ENCODE data around the gene SGSM1. TPM values are rescaled to one million over a fixed set of nuclear protein-coding genes. Genes with fewer than 3 reads are reported as not detected.

SGSM1 gene
- total RNA-seq, 1 experiment from 2014 or later = 4.1 TPM

GRCh38 chr22:24953384-24954113 is 147.5 kb downstream of the SGSM1 start (continued):
- no peak for TF ChIP-seq ESRRA (CRISPR knock-in tag; IDR thresholded peaks at IDR 0.05; ENCODE audit: borderline replicate concordance)

- CTCF ChIA-PET = interaction anchor here (1.0 to 2.4 kb wide), 5 partner anchors 9 to 158 kb away, joined by 3 to 9 read pairs (median 4); no protein-coding TSS in a partner anchor
- peak overlapping the region; percentile 98 for H3K4me3 Mint-ChIP-seq
- 0 out of 2 replicates have a peak overlapping the region, but pooled peaks have one; percentile 11 for H3K27ac Mint-ChIP-seq
- peaks cover 38% of the 10 kb centered on the region for H3K4me1 Mint-ChIP-seq
- no peaks in the 10 kb centered on the region for H3K9me3 Mint-ChIP-seq
- no peak for TF ChIP-seq SP1 (CRISPR knock-in tag; conservative IDR thresholded peaks at IDR 0.05)
- DNase-seq (ENCODE audit: low spot score) (no peak), ATAC-seq (no peak)
- H3K36me3 Mint-ChIP-seq = 0 out of 2 replicates have a peak, but pooled peaks cover 2% of the 10 kb centered on the region
- H3K27me3 Mint-ChIP-seq (ENCODE audit: low read depth) = peaks cover 10% of the 10 kb centered on the region
- POLR2A ChIA-PET = interaction anchor here (0.6 to 1.3 kb wide), 2 partner anchors 10 to 16 kb away, joined by 3 read pairs; no protein-coding TSS in a partner anchor
Measured at GRCh38 chr22:24954114-24954463, 148.1 kb downstream of the SGSM1 start.

GRCh38 chr22:24954856-24955255 is 148.8 kb downstream of the SGSM1 start:
- Mint-ChIP-seq H3K27me3 (ENCODE audit: low read depth) (peaks cover 10% of the 10 kb centered on the region), H3K4me1 (peaks cover 33% of the 10 kb centered on the region), H3K36me3 (0 out of 2 replicates have a peak, but pooled peaks cover 2% of the 10 kb centered on the region), H3K9me3 (no peaks in the 10 kb centered on the region), H3K4me3 (no peak overlapping the region), H3K27ac (peak overlapping the region; percentile 86)
- DNase-seq (ENCODE audit: low spot score) (no peak), ATAC-seq (no peak)
- CTCF ChIA-PET = interaction anchor here (1.0 to 1.1 kb wide), 3 partner anchors 8 to 157 kb away, joined by 3 to 4 read pairs (median 3); no protein-coding TSS in a partner anchor
- TF ChIP-seq NR3C1 (CRISPR knock-in tag; conservative IDR thresholded peaks at IDR 0.05; ENCODE audit: low read depth) (no peak), ZNF532 (CRISPR knock-in tag; IDR thresholded peaks at IDR 0.05; ENCODE audit: borderline replicate concordance) (no peak), ZNF281 (CRISPR knock-in tag; IDR thresholded peaks at IDR 0.05) (no peak), FOXP4 (CRISPR knock-in tag; IDR thresholded peaks at IDR 0.05) (no peak), USF1 (CRISPR knock-in tag; IDR thresholded peaks at IDR 0.05) (no peak)
- POLR2A ChIA-PET = no interaction called here

- peak overlapping the region; percentile 85; the same call in 1 of the 2 replicates for H3K27ac Mint-ChIP-seq
- CTCF ChIA-PET = no interaction called here
- peaks cover 20% of the 10 kb centered on the region for H3K4me1 Mint-ChIP-seq
- H3K9me3 Mint-ChIP-seq = no peaks in the 10 kb centered on the region
- DNase-seq (ENCODE audit: low spot score) (no peak), ATAC-seq (no peak)
- H3K36me3 Mint-ChIP-seq = peaks cover 5% of the 10 kb centered on the region; the same call in 1 of the 2 replicates
- POLR2A ChIA-PET = interaction anchor here (0.6 kb wide), 1 partner anchor 50 kb away, joined by 3 read pairs; no protein-coding TSS in a partner anchor
- peaks cover 10% of the 10 kb centered on the region for H3K27me3 Mint-ChIP-seq (ENCODE audit: low read depth)
- no peak overlapping the region for H3K4me3 Mint-ChIP-seq
- TF ChIP-seq ZNF138 (CRISPR knock-in tag; conservative IDR thresholded peaks at IDR 0.05) (no peak), AFF4 (CRISPR knock-in tag; IDR thresholded peaks at IDR 0.05; ENCODE audit: borderline replicate concordance) (no peak)
Measured at GRCh38 chr22:24957043-24957442, 151.0 kb downstream of the SGSM1 start.
